GM12878 (cell line): ENCODE measurements around the gene CACNA1G. TPM values are rescaled to one million over a fixed set of nuclear protein-coding genes. Genes with fewer than 3 reads are reported as not detected.

ENCODE experiments used
- ATAC-seq: fragments of 200-7000 bp; cut with Tn5 transposase; 3 replicates; pipeline ENCODE4 v1.9.1; 2020; ENCODE audit warnings: mild to moderate bottlenecking, moderate library complexity
- BruUV-seq: library from RNA; stranded (reverse); fragments of 400-500 nt; replicated peaks from 2 replicates; lab custom pipeline; 2021; lab: Mats Ljungman, UMichigan
- CTCF ChIA-PET: fragments of 300-600 bp; sonication (Branson Sonifier 250); formaldehyde crosslinking; extraction: SDS; loops from one replicate; lab custom pipeline; 2021; ENCODE audit warnings: inconsistent platforms; lab: Yijun Ruan, JAX
- POLR2A ChIA-PET: fragments of 350-600 bp; formaldehyde crosslinking; extraction: SDS; loops from one replicate; lab custom pipeline; 2021; ENCODE audit warnings: inconsistent platforms; lab: Charles Lee
- RAD21 ChIA-PET: fragments of 300-600 bp; sonication (Branson Sonifier 250); formaldehyde crosslinking; loops from one replicate; lab custom pipeline; 2023; ENCODE audit warnings: antibody characterized with exemption; ENCODE audit not compliant: unreplicated experiment; lab: Charles Lee
- SMC1A ChIA-PET: fragments of 300-600 bp; sonication (Branson Sonifier 250); formaldehyde crosslinking; loops from one replicate; lab custom pipeline; 2023; ENCODE audit not compliant: unreplicated experiment, uncharacterized antibody; lab: Charles Lee
- DNase-seq: peaks from one replicate; pipeline ENCODE4 v3.0.0-alpha.2; 2011; ENCODE audit warnings: low read depth, low spot score
- FAIRE-seq: peaks from 3 replicates; lab custom pipeline; 2011; peaks lifted over from hg19 to GRCh38; lab: Jason Lieb, UNC
- H2AFZ ChIP-seq: 2 replicates; pipeline ENCODE4 v1.6.0; 2011; ENCODE audit warnings: low read depth, low read length, control low read depth; ENCODE audit not compliant: control insufficient read depth
- H3K27ac ChIP-seq: 2 replicates; pipeline ENCODE4 v1.5.1; 2011; ENCODE audit warnings: control low read depth; ENCODE audit not compliant: control insufficient read depth, insufficient read depth
- H3K27me3 ChIP-seq, 2 experiments: replicated peaks in 1 of 2; 2 replicates each; pipeline versions ENCODE4 v1.6.0 to v1.6.1; 2011; ENCODE audit warnings: low read length in 1 of 2; ENCODE audit not compliant: control insufficient read depth in 2 of 2, insufficient read depth in 2 of 2
- H3K36me3 ChIP-seq, 2 experiments: 2 replicates each; pipeline ENCODE4 v1.5.1; 2011; ENCODE audit warnings: low read length in 1 of 2; ENCODE audit not compliant: control insufficient read depth in 2 of 2, insufficient read depth in 2 of 2
- H3K4me1 ChIP-seq: 2 replicates; pipeline ENCODE4 v1.6.1; 2011; ENCODE audit warnings: mild to moderate bottlenecking, low read length, moderate library complexity, mixed read lengths; ENCODE audit not compliant: control insufficient read depth, insufficient read depth
- H3K4me2 ChIP-seq: 2 replicates; pipeline ENCODE4 v1.6.0; 2011; ENCODE audit warnings: control low read depth; ENCODE audit not compliant: control insufficient read depth, insufficient read depth
- H3K4me3 ChIP-seq: fragments of 200-600 bp; sonication (generic); 2 replicates; pipeline ENCODE4 v1.5.1; 2016
- H3K79me2 ChIP-seq: 2 replicates; pipeline ENCODE4 v1.6.0; 2011; ENCODE audit warnings: low read length; ENCODE audit not compliant: control insufficient read depth, insufficient read depth
- H3K9ac ChIP-seq: 2 replicates; pipeline ENCODE4 v1.8.0; 2011; ENCODE audit warnings: low read length, control low read depth, mixed read lengths; ENCODE audit not compliant: control insufficient read depth, insufficient read depth
- H3K9me3 ChIP-seq: replicated peaks from 3 replicates; pipeline ENCODE4 v1.5.1; 2011; ENCODE audit warnings: mild to moderate bottlenecking, low read length; ENCODE audit not compliant: control insufficient read depth, insufficient read depth
- H4K20me1 ChIP-seq: 2 replicates; pipeline ENCODE4 v1.6.0; 2011; ENCODE audit not compliant: control insufficient read depth, insufficient read depth
- CHD4 ChIP-seq: fragments of 200-600 bp; sonication (generic); IDR thresholded peaks from 2 replicates; pipeline ENCODE4 v1.6.1; 2016; ENCODE audit warnings: mild to moderate bottlenecking
- NR2C1 ChIP-seq: fragments of 450-650 bp; IDR thresholded peaks from 2 replicates; pipeline ENCODE4 v1.6.1; 2017; ENCODE audit warnings: antibody characterized with exemption, mild to moderate bottlenecking, moderate library complexity
- NR2F1 ChIP-seq: fragments of 450-650 bp; conservative IDR thresholded peaks from 2 replicates; pipeline ENCODE4 v1.6.1; 2017; ENCODE audit warnings: mild to moderate bottlenecking
- RBBP5 ChIP-seq: fragments of 200-600 bp; sonication (generic); conservative IDR thresholded peaks from 2 replicates; pipeline ENCODE4 v1.6.1; 2016
- WGBS: methylation state at CpG from one replicate; pipeline ENCODE4 v1.1.6; 2016; ENCODE audit warnings: low lambda C conversion rate; ENCODE audit not compliant: insufficient replicate concordance, insufficient coverage; ENCODE audit errors: missing lambda C conversion rate; 5-methylcytosine and 5-hydroxymethylcytosine counted together
- in situ Hi-C: fragments of 300-500 bp; cut with MboI; formaldehyde crosslinking; loops from 9 replicates; pipeline ENCODE4 v1.14.3; 2018; ENCODE audit warnings: mixed read lengths
- intact Hi-C: fragments of 100-400 bp; cut with micrococcal nuclease; formaldehyde crosslinking; loops from one replicate; pipeline ENCODE4 v1.14.2; 2022; ENCODE audit not compliant: unreplicated experiment
- polyA plus RNA-seq, 11 experiments: library from polyadenylated mRNA; depleted of rRNA in 4 of 11; unstranded in 6 of 11; stranded (reverse) in 5 of 11; fragments of >200 nt; fragmentation: Nextera tagmentation in 4 of 11; fragmentation: Illumina TruSeq in 1 of 11; extraction: Ambion mirVana in 4 of 11; extraction: Trizol in 1 of 11; gene quantifications; 1 replicate in 1 of 11; 2 replicates in 10 of 11; pipeline versions ENCODE4 v1.2.1 to v1.2.3, GENCODE V29; 2011 to 2016; ENCODE audit warnings: inconsistent platforms in 2 of 11, missing spikeins in 2 of 11, low read depth in 1 of 11
- total RNA-seq, 4 experiments: library from RNA; depleted of rRNA in 3 of 4; stranded (reverse); fragments of >200 nt in 3 of 4; fragmentation: Illumina TruSeq in 1 of 4; extraction: Trizol in 1 of 4; gene quantifications; 2 replicates each; pipeline versions ENCODE4 v1.2.1 to v1.2.3, GENCODE V29; 2013 to 2021
- TF ChIP-seq, protein P1 (sequence below): IDR thresholded peaks from 2 replicates; pipeline ENCODE4 v1.6.1; 2012; ENCODE audit warnings: low read depth, low read length, improper control_type of control experiment
- TF ChIP-seq, protein P2 (sequence below): IDR thresholded peaks from 2 replicates; pipeline ENCODE4 v1.6.1; 2012; ENCODE audit warnings: improper control_type of control experiment, low read depth, low read length; ENCODE audit not compliant: insufficient replicate concordance

The CACNA1G gene
- total and polyA plus RNA-seq, 10 of the 15 experiments (the other 5 are each of a cell fraction or from before 2014, with no cell fraction given) = 0.03 to 0.15 TPM; not detected in 8

GRCh38 chr17:50581316-50581715, 20.8 kb downstream of the CACNA1G start:
- no TSS peak for BruUV-seq
- no peak for DNase-seq
- H3K4me3 ChIP-seq = no peak overlapping the region
- no peak overlapping the region for H3K9ac ChIP-seq
- no peaks in the 10 kb centered on the region for H3K36me3 ChIP-seq
- H3K4me2 ChIP-seq = no peak overlapping the region
- no peaks in the 10 kb centered on the region for H3K4me1 ChIP-seq
- no peak overlapping the region for H2AFZ ChIP-seq
- SMC1A ChIA-PET = no interaction called here
- in situ Hi-C loops = no loop called here
- 43% methylated on average over 9 of the region's 12 CpGs for WGBS
- RAD21 ChIA-PET = no interaction called here
- no peak overlapping the region for H3K27ac ChIP-seq
- CTCF ChIA-PET = interaction anchor here (1.3 kb wide), 1 partner anchor 202 kb away, joined by 3 read pairs; no protein-coding TSS in a partner anchor
- no peaks in the 10 kb centered on the region for H3K9me3 ChIP-seq
- no peaks in the 10 kb centered on the region for H4K20me1 ChIP-seq
- ATAC-seq = no peak
- no peak for FAIRE-seq
- POLR2A ChIA-PET = no interaction called here
- TF ChIP-seq RBBP5 (no peak), NR2C1 (no peak)
- peaks cover 2 to 4% of the 10 kb centered on the region in 2 experiments; a peak in 2 of 4 replicates for H3K27me3 ChIP-seq
- no peaks in the 10 kb centered on the region for H3K79me2 ChIP-seq
- intact Hi-C loops = no loop called here

GRCh38 chr17:50582741-50583140, 22.2 kb downstream of the CACNA1G start:
- TF ChIP-seq RBBP5 = no peak
- TF ChIP-seq, protein P1, sequence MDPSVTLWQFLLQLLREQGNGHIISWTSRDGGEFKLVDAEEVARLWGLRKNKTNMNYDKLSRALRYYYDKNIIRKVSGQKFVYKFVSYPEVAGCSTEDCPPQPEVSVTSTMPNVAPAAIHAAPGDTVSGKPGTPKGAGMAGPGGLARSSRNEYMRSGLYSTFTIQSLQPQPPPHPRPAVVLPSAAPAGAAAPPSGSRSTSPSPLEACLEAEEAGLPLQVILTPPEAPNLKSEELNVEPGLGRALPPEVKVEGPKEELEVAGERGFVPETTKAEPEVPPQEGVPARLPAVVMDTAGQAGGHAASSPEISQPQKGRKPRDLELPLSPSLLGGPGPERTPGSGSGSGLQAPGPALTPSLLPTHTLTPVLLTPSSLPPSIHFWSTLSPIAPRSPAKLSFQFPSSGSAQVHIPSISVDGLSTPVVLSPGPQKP = no peak
- TF ChIP-seq, protein P2, sequence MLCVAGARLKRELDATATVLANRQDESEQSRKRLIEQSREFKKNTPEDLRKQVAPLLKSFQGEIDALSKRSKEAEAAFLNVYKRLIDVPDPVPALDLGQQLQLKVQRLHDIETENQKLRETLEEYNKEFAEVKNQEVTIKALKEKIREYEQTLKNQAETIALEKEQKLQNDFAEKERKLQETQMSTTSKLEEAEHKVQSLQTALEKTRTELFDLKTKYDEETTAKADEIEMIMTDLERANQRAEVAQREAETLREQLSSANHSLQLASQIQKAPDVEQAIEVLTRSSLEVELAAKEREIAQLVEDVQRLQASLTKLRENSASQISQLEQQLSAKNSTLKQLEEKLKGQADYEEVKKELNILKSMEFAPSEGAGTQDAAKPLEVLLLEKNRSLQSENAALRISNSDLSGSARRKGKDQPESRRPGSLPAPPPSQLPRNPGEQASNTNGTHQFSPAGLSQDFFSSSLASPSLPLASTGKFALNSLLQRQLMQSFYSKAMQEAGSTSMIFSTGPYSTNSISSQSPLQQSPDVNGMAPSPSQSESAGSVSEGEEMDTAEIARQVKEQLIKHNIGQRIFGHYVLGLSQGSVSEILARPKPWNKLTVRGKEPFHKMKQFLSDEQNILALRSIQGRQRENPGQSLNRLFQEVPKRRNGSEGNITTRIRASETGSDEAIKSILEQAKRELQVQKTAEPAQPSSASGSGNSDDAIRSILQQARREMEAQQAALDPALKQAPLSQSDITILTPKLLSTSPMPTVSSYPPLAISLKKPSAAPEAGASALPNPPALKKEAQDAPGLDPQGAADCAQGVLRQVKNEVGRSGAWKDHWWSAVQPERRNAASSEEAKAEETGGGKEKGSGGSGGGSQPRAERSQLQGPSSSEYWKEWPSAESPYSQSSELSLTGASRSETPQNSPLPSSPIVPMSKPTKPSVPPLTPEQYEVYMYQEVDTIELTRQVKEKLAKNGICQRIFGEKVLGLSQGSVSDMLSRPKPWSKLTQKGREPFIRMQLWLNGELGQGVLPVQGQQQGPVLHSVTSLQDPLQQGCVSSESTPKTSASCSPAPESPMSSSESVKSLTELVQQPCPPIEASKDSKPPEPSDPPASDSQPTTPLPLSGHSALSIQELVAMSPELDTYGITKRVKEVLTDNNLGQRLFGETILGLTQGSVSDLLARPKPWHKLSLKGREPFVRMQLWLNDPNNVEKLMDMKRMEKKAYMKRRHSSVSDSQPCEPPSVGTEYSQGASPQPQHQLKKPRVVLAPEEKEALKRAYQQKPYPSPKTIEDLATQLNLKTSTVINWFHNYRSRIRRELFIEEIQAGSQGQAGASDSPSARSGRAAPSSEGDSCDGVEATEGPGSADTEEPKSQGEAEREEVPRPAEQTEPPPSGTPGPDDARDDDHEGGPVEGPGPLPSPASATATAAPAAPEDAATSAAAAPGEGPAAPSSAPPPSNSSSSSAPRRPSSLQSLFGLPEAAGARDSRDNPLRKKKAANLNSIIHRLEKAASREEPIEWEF = no peak
- no peak for TF ChIP-seq NR2F1
- TF ChIP-seq CHD4 = no peak
- TF ChIP-seq, all 136 proteins: peak for 0
- ATAC-seq = no peak
- DNase-seq = no peak
- Histone ChIP-seq H3K36me3 (no peaks in the 10 kb centered on the region), H3K4me3 (no peak overlapping the region), H3K79me2 (no peaks in the 10 kb centered on the region), H4K20me1 (no peaks in the 10 kb centered on the region), H3K27ac (no peak overlapping the region), H3K9ac (no peak overlapping the region), H3K4me2 (no peak overlapping the region), H3K4me1 (no peaks in the 10 kb centered on the region), H2AFZ (no peak overlapping the region), H3K9me3 (no peaks in the 10 kb centered on the region), H3K27me3 (peaks cover 2 to 6% of the 10 kb centered on the region in 2 experiments; a peak in 2 of 4 replicates)
- SMC1A ChIA-PET = no interaction called here
- in situ Hi-C loops (no loop called here), intact Hi-C loops (no loop called here)
- WGBS = 0% methylated on average over 2 of the region's 2 CpGs
- BruUV-seq = no TSS peak
- CTCF ChIA-PET = interaction anchor here (1.3 kb wide), 1 partner anchor 200 kb away, joined by 3 read pairs; no protein-coding TSS in a partner anchor
- POLR2A ChIA-PET = no interaction called here
- RAD21 ChIA-PET = no interaction called here
- FAIRE-seq = no peak
